ENCODE measurements around the gene HDDC3. TPM values are rescaled to one million over a fixed set of nuclear protein-coding genes. Genes with fewer than 3 reads are reported as not detected.

HDDC3 gene
- total RNA-seq, 6 experiments from 2014 or later, result 11.2 to 15.7 (median 13.5) TPM

- Mint-ChIP-seq H3K4me1 (ENCODE audit: low read depth) (no peaks in the 10 kb centered on the region), H3K4me3 (no peak overlapping the region), H3K27me3 (ENCODE audit: insufficient read depth) (no peaks in the 10 kb centered on the region), H3K27ac (no peak overlapping the region), H3K9me3 (no peaks in the 10 kb centered on the region), H3K36me3 (ENCODE audit: low read depth) (peaks cover 12% of the 10 kb centered on the region)
- TF ChIP-seq CTCF (IDR thresholded peaks at IDR 0.05), result no peak
- DNase-seq, result no peak
These were observed 15.9 kb downstream of the HDDC3 start for GRCh38 chr15:90916461-90916860.

- Mint-ChIP-seq H3K27ac (no peak overlapping the region), H3K36me3 (ENCODE audit: low read depth) (peaks cover 12% of the 10 kb centered on the region), H3K4me1 (ENCODE audit: low read depth) (no peaks in the 10 kb centered on the region), H3K4me3 (no peak overlapping the region), H3K9me3 (no peaks in the 10 kb centered on the region), H3K27me3 (ENCODE audit: insufficient read depth) (no peaks in the 10 kb centered on the region)
- DNase-seq, result no peak
- no peak for TF ChIP-seq CTCF (IDR thresholded peaks at IDR 0.05)
These were observed 16.4 kb downstream of the HDDC3 start for GRCh38 chr15:90915808-90916440.

GRCh38 chr15:90915216-90915807, 17.0 kb downstream of the HDDC3 start:
- no peaks in the 10 kb centered on the region for H3K9me3 Mint-ChIP-seq
- no peaks in the 10 kb centered on the region for H3K4me1 Mint-ChIP-seq (ENCODE audit: low read depth)
- TF ChIP-seq CTCF (IDR thresholded peaks at IDR 0.05), result no peak
- no peak overlapping the region for H3K27ac Mint-ChIP-seq
- peaks cover 12% of the 10 kb centered on the region for H3K36me3 Mint-ChIP-seq (ENCODE audit: low read depth)
- DNase-seq, result no peak
- H3K4me3 Mint-ChIP-seq, result no peak overlapping the region
- H3K27me3 Mint-ChIP-seq (ENCODE audit: insufficient read depth), result no peaks in the 10 kb centered on the region

- H3K36me3 Mint-ChIP-seq (ENCODE audit: low read depth), result peaks cover 12% of the 10 kb centered on the region
- H3K9me3 Mint-ChIP-seq, result no peaks in the 10 kb centered on the region
These were observed 17.9 kb downstream of the HDDC3 start for GRCh38 chr15:90914305-90915080.

GRCh38 chr15:90913398-90913944, 18.9 kb downstream of the HDDC3 start:
- Mint-ChIP-seq H3K27me3 (ENCODE audit: insufficient read depth) (no peaks in the 10 kb centered on the region), H3K36me3 (ENCODE audit: low read depth) (peaks cover 12% of the 10 kb centered on the region), H3K27ac (no peak overlapping the region), H3K4me3 (no peak overlapping the region), H3K9me3 (no peaks in the 10 kb centered on the region), H3K4me1 (ENCODE audit: low read depth) (no peaks in the 10 kb centered on the region)
- DNase-seq, result no peak
- no peak for TF ChIP-seq CTCF (IDR thresholded peaks at IDR 0.05)

More at GRCh38 chr15:90914305-90915080, 17.9 kb downstream of the HDDC3 start:
- Mint-ChIP-seq H3K4me1 (ENCODE audit: low read depth) (no peaks in the 10 kb centered on the region), H3K27me3 (ENCODE audit: insufficient read depth) (no peaks in the 10 kb centered on the region), H3K4me3 (no peak overlapping the region), H3K27ac (no peak overlapping the region)
- DNase-seq, result no peak
- TF ChIP-seq CTCF (IDR thresholded peaks at IDR 0.05), result no peak
